Raji (cell line): ENCODE results near the gene RAD18.

Experiments used
- POLR2A ChIP-seq: IDR thresholded peaks from 2 replicates; pipeline ENCODE4 v1.6.1; 2011; ENCODE audit warnings: low read depth, low read length, control low read depth; ENCODE audit not compliant: insufficient read depth

Gene RAD18

GRCh38 chr3:8990266-8991215, 27.3 kb upstream of the RAD18 start:
- no peak for TF ChIP-seq POLR2A

GRCh38 chr3:8988791-8989558, 25.7 kb upstream of the RAD18 start:
- no peak for TF ChIP-seq POLR2A

- no peak for TF ChIP-seq POLR2A
Measured at GRCh38 chr3:8988384-8988655, 25.0 kb upstream of the RAD18 start.

GRCh38 chr3:8987645-8988383, 24.5 kb upstream of the RAD18 start:
- no peak for TF ChIP-seq POLR2A

GRCh38 chr3:8987226-8987625, 24.0 kb upstream of the RAD18 start:
- TF ChIP-seq POLR2A = no peak

GRCh38 chr3:8986741-8987140, 23.5 kb upstream of the RAD18 start:
- TF ChIP-seq POLR2A = no peak

- no peak for TF ChIP-seq POLR2A
Measured at GRCh38 chr3:8985876-8986275, 22.6 kb upstream of the RAD18 start.

- no peak for TF ChIP-seq POLR2A
Measured at GRCh38 chr3:8985411-8985831, 22.1 kb upstream of the RAD18 start.

GRCh38 chr3:8984526-8984925, 21.3 kb upstream of the RAD18 start:
- TF ChIP-seq POLR2A = no peak

GRCh38 chr3:8984081-8984480, 20.8 kb upstream of the RAD18 start:
- TF ChIP-seq POLR2A = no peak

- TF ChIP-seq POLR2A = no peak
Measured at GRCh38 chr3:8983591-8983990, 20.3 kb upstream of the RAD18 start.

- no peak for TF ChIP-seq POLR2A
Measured at GRCh38 chr3:8983026-8983425, 19.8 kb upstream of the RAD18 start.

GRCh38 chr3:8982509-8982908, 19.2 kb upstream of the RAD18 start:
- no peak for TF ChIP-seq POLR2A

- no peak for TF ChIP-seq POLR2A
Measured at GRCh38 chr3:8981700-8982099, 18.4 kb upstream of the RAD18 start.

GRCh38 chr3:8981296-8981695, 18.0 kb upstream of the RAD18 start:
- TF ChIP-seq POLR2A = no peak
